IPS-15b (cell line): ENCODE results near the gene MSH3.

Source experiments
- H3K27me3 ChIP-seq: one replicate; pipeline ENCODE4 v1.6.1; 2013; ENCODE audit warnings: low read length; ENCODE audit not compliant: control insufficient read depth, insufficient read depth
- H3K36me3 ChIP-seq: one replicate; pipeline ENCODE4 v1.6.1; 2013; ENCODE audit warnings: low read length; ENCODE audit not compliant: control insufficient read depth, insufficient read depth
- H3K4me1 ChIP-seq: one replicate; pipeline ENCODE4 v1.6.1; 2013; ENCODE audit warnings: mild to moderate bottlenecking, low read length; ENCODE audit not compliant: control insufficient read depth, insufficient read depth
- H3K4me3 ChIP-seq: one replicate; pipeline ENCODE4 v1.5.1; 2013; ENCODE audit warnings: low read depth, low read length
- H3K9ac ChIP-seq: one replicate; pipeline ENCODE4 v1.6.1; 2013; ENCODE audit warnings: low read depth, mild to moderate bottlenecking, low read length
- H3K9me3 ChIP-seq: one replicate; pipeline ENCODE4 v1.6.1; 2013; ENCODE audit warnings: mild to moderate bottlenecking, low read length; ENCODE audit not compliant: control insufficient read depth, insufficient read depth

The MSH3 gene

GRCh38 chr5:80711938-80712337 lies 57.5 kb downstream of the MSH3 start:
- no peak overlapping the region for H3K4me3 ChIP-seq
- no peaks in the 10 kb centered on the region for H3K36me3 ChIP-seq
- H3K27me3 ChIP-seq: no peaks in the 10 kb centered on the region
- H3K4me1 ChIP-seq: no peaks in the 10 kb centered on the region
- no peaks in the 10 kb centered on the region for H3K9me3 ChIP-seq
- H3K9ac ChIP-seq: no peak overlapping the region

DNA sequence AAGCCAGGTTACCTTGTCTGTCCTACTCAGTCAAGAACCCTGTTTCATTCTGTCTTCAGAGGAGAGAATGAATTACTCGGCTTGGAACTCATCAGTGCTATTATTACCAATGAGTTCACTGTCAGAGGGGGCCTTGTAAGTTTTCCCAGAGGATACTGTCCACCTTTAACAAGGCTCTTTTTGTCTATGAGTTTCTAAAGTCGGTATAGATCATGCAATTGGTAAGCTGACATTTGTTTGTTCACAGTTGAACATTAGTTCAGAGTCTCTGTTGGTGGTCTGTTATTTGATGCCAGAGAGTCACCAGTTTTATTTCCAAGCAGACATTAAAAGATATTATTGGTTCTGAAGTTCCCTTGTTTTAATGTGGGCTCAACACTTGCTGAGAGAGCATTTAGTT lies 58.5 kb downstream of the MSH3 start:
- no peaks in the 10 kb centered on the region for H3K27me3 ChIP-seq
- H3K9me3 ChIP-seq: no peaks in the 10 kb centered on the region
- H3K36me3 ChIP-seq: no peaks in the 10 kb centered on the region
- H3K9ac ChIP-seq: no peak overlapping the region
- no peaks in the 10 kb centered on the region for H3K4me1 ChIP-seq
- no peak overlapping the region for H3K4me3 ChIP-seq

DNA sequence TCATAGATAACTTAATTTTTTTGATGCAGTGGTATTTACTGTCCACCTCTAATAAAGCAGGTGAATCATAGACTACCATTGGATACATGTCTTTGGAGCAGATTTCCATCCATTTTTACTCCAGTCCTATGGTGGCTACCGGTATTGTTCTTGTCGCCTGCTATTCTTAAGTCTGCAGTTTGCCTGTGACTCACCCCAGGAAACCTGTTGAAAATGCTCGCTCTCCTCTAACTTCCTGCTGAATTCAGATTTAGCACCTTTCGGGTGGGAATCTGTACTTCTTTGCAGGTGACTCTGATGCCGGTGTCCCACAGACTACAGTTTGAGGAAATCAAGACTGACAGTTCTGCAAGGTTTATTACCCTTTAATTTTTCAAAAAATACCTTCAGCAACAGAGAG lies 59.2 kb downstream of the MSH3 start:
- Histone ChIP-seq H3K9me3 (no peaks in the 10 kb centered on the region), H3K4me1 (no peaks in the 10 kb centered on the region), H3K27me3 (no peaks in the 10 kb centered on the region), H3K36me3 (no peaks in the 10 kb centered on the region), H3K9ac (no peak overlapping the region), H3K4me3 (no peak overlapping the region)

GRCh38 chr5:80714570-80715298 lies 60.3 kb downstream of the MSH3 start:
- Histone ChIP-seq H3K9me3 (no peaks in the 10 kb centered on the region), H3K9ac (no peak overlapping the region), H3K27me3 (no peaks in the 10 kb centered on the region), H3K36me3 (no peaks in the 10 kb centered on the region), H3K4me3 (no peak overlapping the region), H3K4me1 (no peaks in the 10 kb centered on the region)

DNA sequence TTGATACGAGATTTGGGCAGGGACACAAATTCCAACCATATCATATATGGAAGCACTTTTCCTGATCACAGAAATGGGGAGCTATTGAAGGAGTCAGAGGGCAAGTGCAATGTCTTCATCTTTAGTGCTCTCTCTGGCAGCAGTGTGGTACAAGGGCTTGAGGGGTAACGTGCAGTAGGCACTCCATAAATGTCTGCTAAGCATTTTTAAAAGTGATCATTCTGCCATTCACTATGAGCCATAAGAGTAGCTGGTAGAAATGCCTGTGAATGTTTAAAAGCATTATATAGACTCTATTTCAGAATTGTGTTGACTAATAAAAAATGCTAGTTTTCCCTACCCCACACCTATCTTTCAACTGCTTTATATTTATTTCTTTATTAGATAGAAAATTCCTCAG lies 61.4 kb downstream of the MSH3 start:
- Histone ChIP-seq H3K9ac (no peak overlapping the region), H3K4me3 (no peak overlapping the region), H3K36me3 (no peaks in the 10 kb centered on the region), H3K27me3 (no peaks in the 10 kb centered on the region), H3K9me3 (no peaks in the 10 kb centered on the region), H3K4me1 (no peaks in the 10 kb centered on the region)

GRCh38 chr5:80720181-80720580 lies 65.7 kb downstream of the MSH3 start:
- H3K36me3 ChIP-seq: no peaks in the 10 kb centered on the region

DNA sequence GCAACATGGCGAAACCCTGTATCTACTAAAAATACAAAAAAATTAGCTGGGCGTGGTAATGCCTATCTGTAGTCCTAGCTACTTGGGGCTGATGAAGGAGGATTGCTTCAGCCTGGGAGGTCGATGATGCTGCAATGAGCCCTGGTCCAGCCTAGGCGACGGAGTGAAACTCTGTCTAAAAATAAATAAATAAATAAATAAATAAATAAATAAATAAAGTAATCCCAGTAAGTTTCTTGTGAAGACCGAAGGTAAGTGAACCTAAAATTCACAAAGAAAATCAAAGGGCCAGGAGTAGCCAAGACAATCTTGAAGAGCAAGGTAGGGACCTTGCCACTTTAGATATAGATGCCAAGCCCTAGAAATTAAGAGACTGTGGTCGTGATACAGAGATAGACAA lies 68.5 kb downstream of the MSH3 start:
- no peaks in the 10 kb centered on the region for H3K9me3 ChIP-seq
- no peak overlapping the region for H3K4me3 ChIP-seq
- no peaks in the 10 kb centered on the region for H3K4me1 ChIP-seq
- H3K36me3 ChIP-seq: no peaks in the 10 kb centered on the region
- no peaks in the 10 kb centered on the region for H3K27me3 ChIP-seq
- H3K9ac ChIP-seq: no peak overlapping the region

More at GRCh38 chr5:80720181-80720580, 65.7 kb downstream of the MSH3 start:
- Histone ChIP-seq H3K4me1 (no peaks in the 10 kb centered on the region), H3K9me3 (no peaks in the 10 kb centered on the region), H3K9ac (no peak overlapping the region), H3K4me3 (no peak overlapping the region), H3K27me3 (no peaks in the 10 kb centered on the region)

DNA sequence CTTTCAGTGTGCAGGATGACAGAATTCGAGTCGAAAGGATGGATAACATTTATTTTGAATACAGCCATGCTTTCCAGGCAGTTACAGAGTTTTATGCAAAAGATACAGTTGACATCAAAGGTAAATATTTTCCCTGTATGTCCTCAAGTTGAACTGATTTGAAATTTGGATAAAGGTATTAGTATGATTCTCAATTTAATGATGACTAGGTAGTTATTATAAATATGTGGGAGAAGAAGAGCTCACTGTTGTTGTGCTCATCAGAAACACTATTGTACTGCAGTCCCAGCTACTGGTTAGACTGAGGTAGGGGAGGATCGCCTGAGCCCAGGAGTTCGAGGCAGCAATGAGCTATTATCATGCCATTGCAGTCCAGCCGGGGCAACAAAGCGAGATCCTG lies 71.0 kb downstream of the MSH3 start:
- no peak overlapping the region for H3K9ac ChIP-seq
- no peaks in the 10 kb centered on the region for H3K4me1 ChIP-seq
- H3K4me3 ChIP-seq: no peak overlapping the region
- no peaks in the 10 kb centered on the region for H3K9me3 ChIP-seq
- H3K36me3 ChIP-seq: no peaks in the 10 kb centered on the region
- H3K27me3 ChIP-seq: no peaks in the 10 kb centered on the region

- Histone ChIP-seq H3K9ac (no peak overlapping the region), H3K4me1 (no peaks in the 10 kb centered on the region), H3K36me3 (no peaks in the 10 kb centered on the region), H3K9me3 (no peaks in the 10 kb centered on the region), H3K4me3 (no peak overlapping the region), H3K27me3 (no peaks in the 10 kb centered on the region)
Measured at GRCh38 chr5:80736730-80737129, 82.3 kb downstream of the MSH3 start.

DNA sequence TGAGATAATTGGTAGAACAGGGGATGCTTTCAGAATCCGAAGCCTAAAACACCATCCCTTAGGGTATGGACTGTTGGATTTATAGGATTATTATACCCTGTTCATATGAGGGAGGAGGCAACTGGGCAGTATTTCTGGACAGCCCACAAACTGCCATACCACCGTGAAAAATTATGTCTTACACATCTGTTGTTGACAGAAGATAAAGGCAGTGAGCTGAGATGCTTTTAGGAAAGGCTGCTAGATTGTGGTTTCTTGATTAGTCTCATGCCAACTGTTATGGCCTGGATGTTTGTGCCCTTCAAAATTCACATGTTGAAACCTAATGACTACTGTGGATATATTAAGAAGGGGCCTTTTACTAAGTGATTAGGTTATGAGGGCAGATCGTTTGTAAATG lies 84.0 kb downstream of the MSH3 start:
- Histone ChIP-seq H3K4me1 (no peaks in the 10 kb centered on the region), H3K27me3 (no peaks in the 10 kb centered on the region), H3K9ac (no peak overlapping the region), H3K4me3 (no peak overlapping the region), H3K36me3 (no peaks in the 10 kb centered on the region), H3K9me3 (no peaks in the 10 kb centered on the region)

DNA sequence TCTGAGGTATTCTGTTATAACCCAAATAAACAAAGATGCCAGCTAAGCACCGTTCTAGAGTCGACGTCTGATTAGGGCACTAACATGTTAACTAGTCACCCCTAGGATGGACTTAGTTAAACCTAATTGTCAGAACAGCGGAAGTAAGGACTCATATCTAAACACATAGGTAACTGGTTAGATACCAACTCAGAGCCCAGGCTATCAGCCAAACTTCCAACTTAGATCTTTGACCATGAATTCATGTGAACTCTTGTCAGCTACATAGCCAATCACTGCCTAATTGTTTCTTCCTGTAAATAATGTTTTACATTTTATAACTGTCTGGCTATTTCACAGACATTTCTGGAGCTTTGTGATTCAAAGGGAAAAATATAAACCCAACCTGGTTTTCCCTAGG lies 84.6 kb downstream of the MSH3 start:
- no peaks in the 10 kb centered on the region for H3K9me3 ChIP-seq
- no peaks in the 10 kb centered on the region for H3K36me3 ChIP-seq
- H3K9ac ChIP-seq: no peak overlapping the region
- H3K4me3 ChIP-seq: no peak overlapping the region
- no peaks in the 10 kb centered on the region for H3K27me3 ChIP-seq
- H3K4me1 ChIP-seq: no peaks in the 10 kb centered on the region

DNA sequence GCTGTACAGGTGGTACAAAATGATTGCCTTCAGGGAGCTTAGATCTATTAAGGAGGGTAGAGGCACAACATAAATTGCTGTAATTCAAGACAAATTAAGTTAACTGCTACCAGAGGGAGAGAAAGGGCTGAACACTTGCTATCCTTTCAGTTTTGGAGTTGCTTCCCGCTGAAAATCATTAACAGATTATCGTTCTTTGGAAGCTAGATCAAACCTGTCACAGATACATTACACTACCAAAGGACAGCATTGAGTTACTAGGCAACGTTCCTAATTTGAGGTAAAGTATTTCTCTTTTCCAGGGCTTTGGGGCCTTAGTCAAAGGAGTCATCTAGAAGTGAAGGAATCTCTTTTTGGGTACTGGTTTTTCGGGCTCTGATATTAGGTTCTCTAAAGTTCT lies 85.0 kb downstream of the MSH3 start:
- Histone ChIP-seq H3K4me1 (no peaks in the 10 kb centered on the region), H3K27me3 (no peaks in the 10 kb centered on the region), H3K9ac (no peak overlapping the region), H3K9me3 (no peaks in the 10 kb centered on the region), H3K4me3 (no peak overlapping the region), H3K36me3 (no peaks in the 10 kb centered on the region)
